ENCODE data around the gene COPS4.
A peak's percentile ranks its signal among the peaks of the same experiment; 100 is the strongest.
"Not testable (repeated sequence)": the region's sequence is repeated elsewhere in the genome, so short reads cannot be mapped to it uniquely, and the experiment has no call there.

The COPS4 gene

DNA sequence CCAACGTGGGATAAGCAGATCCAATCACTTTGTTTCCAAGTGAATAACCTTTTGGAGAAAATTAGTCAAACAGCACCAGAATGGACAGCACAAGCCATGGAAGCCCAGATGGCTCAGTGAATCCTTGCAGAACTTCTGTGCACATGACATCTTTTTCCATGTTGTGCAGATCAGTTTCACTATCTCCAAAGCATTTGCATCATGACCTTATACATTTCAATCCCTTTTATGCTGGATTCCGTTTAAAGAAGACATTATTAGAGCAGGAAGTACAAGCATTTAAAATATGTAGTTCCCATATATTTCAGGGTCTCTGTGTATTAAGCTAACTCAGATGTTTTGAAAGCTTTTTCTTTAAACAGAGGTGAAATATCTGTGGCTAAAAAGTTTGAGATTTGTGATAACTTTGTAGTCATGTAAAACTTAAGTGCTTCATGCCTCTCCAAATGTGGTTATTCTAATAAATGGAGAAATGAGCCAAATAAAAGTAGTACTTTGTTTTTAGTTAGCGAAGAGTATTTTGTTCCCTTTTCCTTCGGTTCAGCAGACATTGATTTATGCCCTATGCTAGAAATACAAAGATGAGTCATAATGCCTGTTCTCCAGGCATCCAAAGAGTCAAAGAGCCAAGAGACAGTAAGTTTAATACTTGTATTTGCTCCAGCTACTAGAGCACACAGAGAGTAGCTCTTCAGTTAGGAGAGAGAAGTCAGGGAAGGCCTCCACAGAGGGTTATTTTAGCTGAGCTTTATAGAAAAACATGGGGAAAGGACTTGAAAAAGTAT is 40.5 kb downstream of the COPS4 start:
- TF ChIP-seq, protein P1, sequence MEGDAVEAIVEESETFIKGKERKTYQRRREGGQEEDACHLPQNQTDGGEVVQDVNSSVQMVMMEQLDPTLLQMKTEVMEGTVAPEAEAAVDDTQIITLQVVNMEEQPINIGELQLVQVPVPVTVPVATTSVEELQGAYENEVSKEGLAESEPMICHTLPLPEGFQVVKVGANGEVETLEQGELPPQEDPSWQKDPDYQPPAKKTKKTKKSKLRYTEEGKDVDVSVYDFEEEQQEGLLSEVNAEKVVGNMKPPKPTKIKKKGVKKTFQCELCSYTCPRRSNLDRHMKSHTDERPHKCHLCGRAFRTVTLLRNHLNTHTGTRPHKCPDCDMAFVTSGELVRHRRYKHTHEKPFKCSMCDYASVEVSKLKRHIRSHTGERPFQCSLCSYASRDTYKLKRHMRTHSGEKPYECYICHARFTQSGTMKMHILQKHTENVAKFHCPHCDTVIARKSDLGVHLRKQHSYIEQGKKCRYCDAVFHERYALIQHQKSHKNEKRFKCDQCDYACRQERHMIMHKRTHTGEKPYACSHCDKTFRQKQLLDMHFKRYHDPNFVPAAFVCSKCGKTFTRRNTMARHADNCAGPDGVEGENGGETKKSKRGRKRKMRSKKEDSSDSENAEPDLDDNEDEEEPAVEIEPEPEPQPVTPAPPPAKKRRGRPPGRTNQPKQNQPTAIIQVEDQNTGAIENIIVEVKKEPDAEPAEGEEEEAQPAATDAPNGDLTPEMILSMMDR (IDR thresholded peaks at IDR 0.05; ENCODE audit: low read length, missing control alignments): no peak

DNA sequence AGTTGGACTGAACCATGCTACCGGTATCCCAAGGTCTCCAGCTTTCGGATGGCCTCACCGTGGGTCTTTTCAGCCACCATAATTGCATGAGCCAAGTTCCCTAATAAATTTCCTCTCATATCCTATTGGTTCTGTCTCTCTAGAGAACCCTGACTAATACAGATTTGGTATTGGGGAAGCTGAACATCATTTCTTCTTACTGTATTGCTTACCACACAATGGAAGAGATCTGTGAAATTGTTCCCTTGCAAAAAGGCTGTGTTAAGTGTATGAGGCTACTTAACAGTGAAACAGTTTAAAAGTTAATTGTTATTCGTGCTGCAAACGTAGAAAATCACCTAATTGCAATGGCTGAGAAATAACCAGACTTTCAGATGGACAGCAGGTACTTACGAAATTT is 45.6 kb downstream of the COPS4 start:
- TF ChIP-seq, protein P1 (IDR thresholded peaks at IDR 0.05; ENCODE audit: low read length, missing control alignments): no peak
- H3K4me3 ChIP-seq (replicated peaks; ENCODE audit: low read depth, low read length): no peak overlapping the region
- no peak for DNase-seq (ENCODE audit: low read depth)

More for the DNA sequence above, 40.5 kb downstream of the COPS4 start:
- DNase-seq (ENCODE audit: low read depth): peak; percentile 47
- H3K4me3 ChIP-seq (replicated peaks; ENCODE audit: low read depth, low read length): no peak overlapping the region

DNA sequence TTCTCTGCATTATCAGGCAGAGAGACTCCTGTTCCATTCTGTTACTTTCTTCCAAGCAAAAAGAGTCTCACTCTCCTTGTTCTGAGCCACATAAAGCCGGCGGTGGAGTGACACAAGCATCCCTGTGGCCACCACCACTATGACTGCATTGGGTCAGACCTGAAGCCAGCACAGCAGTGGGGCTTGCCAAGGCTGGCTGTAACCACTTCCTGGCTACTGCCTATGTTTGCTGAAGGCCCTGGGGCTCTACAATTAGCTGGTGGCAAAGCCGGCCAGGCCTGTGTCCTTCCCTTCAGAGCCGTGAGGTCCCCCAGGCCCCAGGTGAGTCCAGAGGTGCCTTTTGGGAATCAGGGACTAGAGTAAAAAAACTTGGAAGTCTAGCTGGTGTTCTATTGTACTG is 47.8 kb downstream of the COPS4 start:
- DNase-seq (ENCODE audit: low read depth): no peak
- H3K4me3 ChIP-seq (replicated peaks; ENCODE audit: low read depth, low read length): no peak overlapping the region
- TF ChIP-seq, protein P1 (IDR thresholded peaks at IDR 0.05; ENCODE audit: low read length, missing control alignments): no peak

DNA sequence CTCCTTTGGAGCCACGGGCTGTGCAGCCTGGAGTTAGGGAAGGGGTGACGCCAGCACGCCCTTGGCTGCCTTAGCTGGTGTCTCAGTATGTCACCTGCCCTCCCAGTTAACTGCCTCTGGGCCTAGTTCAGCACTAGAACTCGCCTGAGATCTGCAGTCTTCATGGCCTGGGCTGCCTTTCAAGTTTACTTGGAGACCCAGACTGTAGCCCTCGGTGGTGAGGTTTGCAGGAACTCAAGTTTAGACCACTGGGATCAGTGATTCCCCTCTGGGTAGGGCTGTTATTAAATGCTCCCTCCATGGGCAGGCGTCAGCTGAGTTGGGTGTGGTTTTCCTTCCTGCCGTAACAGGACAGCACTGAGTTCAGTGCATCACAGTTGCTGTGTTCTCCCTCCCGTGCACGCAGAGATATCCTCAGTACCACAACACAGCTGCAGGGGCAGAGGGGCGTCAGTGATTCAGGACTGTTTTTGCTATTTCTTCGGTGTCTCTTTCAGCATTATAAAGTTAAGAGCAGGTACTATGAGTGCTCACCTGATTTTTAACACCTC is 49.0 kb downstream of the COPS4 start:
- no peak overlapping the region for H3K4me3 ChIP-seq (replicated peaks; ENCODE audit: low read depth, low read length)
- DNase-seq (ENCODE audit: low read depth): peak; percentile 23
- TF ChIP-seq, protein P1 (IDR thresholded peaks at IDR 0.05; ENCODE audit: low read length, missing control alignments): no peak

DNA sequence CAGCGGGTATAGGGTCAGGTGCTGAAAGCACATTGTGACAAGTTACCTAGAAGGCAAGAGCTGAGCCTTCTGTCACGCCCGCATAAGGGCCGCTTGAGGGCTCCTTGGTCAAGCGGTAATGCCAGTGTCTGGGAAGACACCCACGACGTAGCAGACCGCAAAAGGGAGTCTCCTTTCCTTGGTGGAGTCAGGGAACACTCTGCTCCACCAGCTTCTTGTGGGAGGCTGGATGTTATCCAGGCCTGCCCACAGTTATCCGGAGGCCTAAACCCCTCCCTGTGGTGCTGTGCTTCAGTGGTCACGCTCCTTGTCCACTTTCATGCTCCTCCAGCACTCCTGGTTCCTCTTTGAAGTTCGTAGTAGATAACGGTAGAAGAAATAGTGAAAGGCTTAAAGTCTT is 50.0 kb downstream of the COPS4 start:
- not testable (repeated sequence) for H3K4me3 ChIP-seq (replicated peaks; ENCODE audit: low read depth, low read length); DNase-seq (ENCODE audit: low read depth)

DNA sequence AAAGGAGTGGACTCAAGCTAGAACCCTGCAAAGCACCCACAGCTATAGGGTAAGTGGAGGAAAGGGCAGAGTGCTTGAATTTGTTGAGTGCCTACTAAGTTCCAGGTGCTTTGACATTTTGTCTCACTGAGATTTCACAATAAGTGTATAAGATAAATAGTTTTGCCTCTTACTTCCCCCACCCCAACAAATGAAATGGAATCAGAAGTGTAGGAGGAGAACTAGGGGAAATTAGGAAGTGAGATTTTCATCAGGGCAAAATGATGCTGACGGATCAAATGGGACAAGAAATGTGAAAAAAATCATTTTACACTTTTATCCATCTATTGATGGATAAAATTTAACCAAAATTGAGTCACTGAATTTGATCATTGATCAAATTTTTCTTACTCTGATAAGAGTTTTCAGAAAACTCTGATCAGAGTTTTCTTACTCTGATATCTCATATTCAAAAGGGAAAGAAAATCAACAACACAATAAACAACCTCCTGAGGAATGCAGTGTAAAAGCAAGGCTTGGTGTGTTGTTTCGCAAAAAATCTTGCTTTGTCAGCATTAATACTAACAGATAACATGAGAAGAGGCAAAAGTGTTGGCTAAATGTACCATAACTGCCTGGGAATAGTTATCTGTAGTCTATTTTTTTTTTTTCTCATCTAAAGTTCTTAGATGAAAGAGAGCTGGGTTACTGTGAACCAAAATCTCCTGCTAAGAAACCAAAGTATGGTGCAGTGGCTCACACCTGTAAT is 54.6 kb downstream of the COPS4 start:
- no peak for DNase-seq (ENCODE audit: low read depth)
- H3K4me3 ChIP-seq (replicated peaks; ENCODE audit: low read depth, low read length): no peak overlapping the region
- TF ChIP-seq, protein P1 (IDR thresholded peaks at IDR 0.05; ENCODE audit: low read length, missing control alignments): no peak

DNA sequence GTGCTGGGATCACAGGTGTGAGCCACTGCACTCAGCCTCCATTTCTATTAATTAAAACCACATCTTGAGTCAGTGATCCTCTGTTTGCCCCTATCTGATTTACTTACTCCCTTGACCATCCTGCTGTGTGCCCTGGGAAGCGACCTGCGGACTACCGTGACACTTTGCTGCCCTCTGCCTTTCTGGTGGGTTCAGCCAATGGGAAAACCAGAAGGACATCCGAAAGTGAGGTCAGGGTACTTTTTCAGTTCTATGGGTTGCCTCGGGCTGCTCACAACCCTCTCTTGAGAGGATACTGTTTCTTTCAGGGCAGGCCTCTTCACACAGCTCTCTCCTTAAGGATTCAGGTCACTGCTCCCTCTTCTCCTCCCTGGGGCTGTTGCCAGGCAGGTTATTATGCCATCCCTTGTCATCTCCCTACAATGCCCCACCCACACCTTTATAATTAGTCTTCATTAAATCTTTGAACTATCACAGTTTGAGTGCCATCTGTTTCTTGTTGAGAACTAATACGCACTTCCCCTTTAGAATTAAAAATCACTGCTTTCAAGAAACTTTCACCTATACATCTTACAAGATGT is 58.2 kb downstream of the COPS4 start:
- no peak overlapping the region for H3K4me3 ChIP-seq (replicated peaks; ENCODE audit: low read depth, low read length)
- no peak for DNase-seq (ENCODE audit: low read depth)
- TF ChIP-seq, protein P1 (IDR thresholded peaks at IDR 0.05; ENCODE audit: low read length, missing control alignments): no peak

All from fibroblast of pulmonary artery (primary cell).